GM10847 (cell line): ENCODE measurements around the gene SEPTIN10.

Experiments
- POLR2A ChIP-seq: IDR thresholded peaks from 2 replicates; pipeline ENCODE4 v1.6.1; 2011; ENCODE audit not compliant: insufficient read length; ENCODE audit errors: extremely low read depth

The SEPTIN10 gene

GRCh38 chr2:109614715-109615636 lies 1.2 kb upstream of the SEPTIN10 start:
- TF ChIP-seq POLR2A: no peak

DNA sequence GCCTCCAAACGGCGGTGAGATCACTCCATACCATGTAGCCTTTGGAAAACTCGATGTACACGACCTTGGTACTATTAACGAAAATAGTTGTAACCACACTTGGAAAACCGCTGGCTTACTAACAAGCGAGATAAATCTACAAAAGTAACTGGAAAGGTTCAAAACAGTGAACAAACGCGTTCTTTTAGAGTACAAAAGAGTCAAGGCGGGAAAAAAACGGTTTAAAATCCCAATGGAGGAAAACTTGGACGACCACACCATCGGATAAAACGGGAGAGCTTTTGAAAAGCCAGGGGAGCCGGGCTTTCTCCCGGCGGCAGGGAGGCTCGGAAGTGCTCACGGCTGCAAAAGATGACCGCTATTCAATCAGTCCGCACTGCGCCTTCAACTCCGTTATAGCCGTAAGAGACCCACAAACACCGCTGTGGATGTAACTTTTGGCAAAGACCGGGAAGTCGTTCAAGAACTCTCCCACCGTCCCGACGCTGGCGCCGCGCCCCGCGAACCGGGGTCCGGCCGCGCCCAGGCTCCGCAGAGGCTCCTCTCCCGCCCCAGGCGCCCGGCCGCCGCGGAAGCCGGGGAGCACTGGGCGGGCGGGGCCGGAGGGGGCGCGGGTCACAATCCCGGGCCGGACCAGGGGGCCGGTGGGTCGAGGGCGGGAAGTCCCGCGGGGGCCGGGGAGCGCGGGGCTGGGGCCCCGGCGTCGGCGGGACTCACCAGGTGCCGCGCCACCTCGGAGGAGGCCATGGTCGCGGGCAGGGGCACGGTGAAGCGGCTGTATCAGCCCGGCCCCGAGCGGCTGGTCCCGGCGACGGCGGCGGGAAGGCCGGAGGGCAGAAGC lies 465 bp downstream of the SEPTIN10 start:
- peak; percentile 22 for TF ChIP-seq POLR2A

- no peak for TF ChIP-seq POLR2A
Observed at GRCh38 chr2:109611467-109612095, 2.2 kb downstream of the SEPTIN10 start.

- TF ChIP-seq POLR2A: no peak
Observed at GRCh38 chr2:109609352-109610024, 4.3 kb downstream of the SEPTIN10 start.

GRCh38 chr2:109607766-109608165 lies 6.0 kb downstream of the SEPTIN10 start:
- no peak for TF ChIP-seq POLR2A

DNA sequence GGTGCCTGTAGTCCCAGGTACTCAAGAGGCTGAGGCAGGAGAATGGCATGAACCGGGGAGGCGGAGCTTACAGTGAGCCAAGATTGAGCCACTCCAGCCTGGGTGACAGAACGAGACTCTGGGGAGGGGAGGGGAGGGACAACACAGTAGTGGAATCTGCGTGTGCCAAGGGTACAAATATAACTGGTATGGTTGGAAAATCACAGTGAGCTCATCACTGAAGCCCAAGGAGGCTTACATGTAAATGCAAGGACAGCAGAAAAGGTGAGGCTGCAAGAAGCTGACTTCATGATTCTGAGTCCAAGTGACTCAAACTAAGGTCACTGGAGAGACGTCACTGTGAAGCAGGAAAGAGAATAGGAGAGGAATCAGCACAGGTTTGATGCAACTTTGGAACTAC lies 9.2 kb downstream of the SEPTIN10 start:
- TF ChIP-seq POLR2A: no peak

DNA sequence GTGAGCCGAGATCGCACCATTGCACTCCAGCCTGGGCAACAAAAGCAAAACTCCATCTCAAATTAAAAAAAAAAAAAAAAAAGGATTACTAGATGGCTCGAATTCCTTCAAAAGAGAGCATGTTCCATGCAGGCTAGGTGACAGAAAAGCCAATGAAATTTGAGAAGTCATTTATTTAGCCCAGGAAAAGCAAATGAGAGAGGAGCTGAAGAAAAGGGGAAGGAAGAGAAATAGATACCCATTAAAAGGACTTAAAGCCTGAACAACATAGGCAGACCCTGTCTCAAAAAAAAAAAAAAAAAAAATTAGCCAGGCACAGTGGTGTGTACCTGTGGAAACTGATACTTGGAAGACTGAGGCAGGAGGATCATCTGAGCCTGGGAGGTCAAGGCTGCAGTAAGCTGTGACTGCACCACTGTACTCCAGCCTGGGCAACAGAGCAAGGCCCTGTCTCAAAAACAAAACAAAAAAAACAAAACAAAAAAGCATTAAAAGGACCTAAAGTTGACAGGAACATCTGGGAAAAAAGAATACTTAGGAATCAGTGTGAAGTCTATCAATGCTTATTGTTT lies 11.1 kb downstream of the SEPTIN10 start:
- TF ChIP-seq POLR2A: no peak

DNA sequence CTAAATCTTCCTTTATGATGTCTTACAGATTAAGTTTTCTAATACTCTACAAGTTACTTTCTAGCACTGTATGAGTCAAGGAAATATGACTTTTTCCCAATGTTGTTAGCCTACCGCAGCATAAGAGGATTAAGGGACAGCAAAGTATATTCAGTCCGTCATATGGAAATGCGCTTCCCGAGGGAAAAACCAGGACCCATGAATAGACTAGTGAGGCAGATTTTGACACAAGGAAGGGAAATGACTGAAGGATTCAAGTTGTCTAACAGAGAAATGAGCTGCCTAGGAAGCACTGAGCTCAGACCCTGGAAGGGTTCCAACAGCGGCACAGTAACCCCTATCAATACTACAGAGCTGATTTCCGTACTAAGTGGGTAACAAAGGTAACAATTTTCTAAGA lies 12.0 kb downstream of the SEPTIN10 start:
- TF ChIP-seq POLR2A: no peak

GRCh38 chr2:109597283-109597682 lies 16.5 kb downstream of the SEPTIN10 start:
- no peak for TF ChIP-seq POLR2A

DNA sequence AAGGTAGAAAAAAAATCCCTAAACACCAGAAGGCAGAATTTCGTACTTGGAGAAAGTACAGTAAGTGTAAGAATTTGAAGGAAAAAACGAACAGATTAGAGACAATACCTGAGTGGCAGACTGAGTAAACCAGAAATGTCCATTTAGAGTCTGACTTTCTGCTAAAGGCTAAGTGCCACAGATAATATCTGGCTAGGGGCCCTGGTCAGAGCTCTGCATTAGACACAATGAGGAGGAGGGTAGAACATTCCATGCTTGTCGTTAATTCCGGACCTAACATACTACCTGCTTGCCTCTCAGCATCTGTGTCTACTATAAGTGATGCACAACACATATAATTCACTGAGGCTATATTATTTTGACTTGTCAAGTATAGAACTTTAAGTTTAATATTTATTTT lies 18.1 kb downstream of the SEPTIN10 start:
- no peak for TF ChIP-seq POLR2A

DNA sequence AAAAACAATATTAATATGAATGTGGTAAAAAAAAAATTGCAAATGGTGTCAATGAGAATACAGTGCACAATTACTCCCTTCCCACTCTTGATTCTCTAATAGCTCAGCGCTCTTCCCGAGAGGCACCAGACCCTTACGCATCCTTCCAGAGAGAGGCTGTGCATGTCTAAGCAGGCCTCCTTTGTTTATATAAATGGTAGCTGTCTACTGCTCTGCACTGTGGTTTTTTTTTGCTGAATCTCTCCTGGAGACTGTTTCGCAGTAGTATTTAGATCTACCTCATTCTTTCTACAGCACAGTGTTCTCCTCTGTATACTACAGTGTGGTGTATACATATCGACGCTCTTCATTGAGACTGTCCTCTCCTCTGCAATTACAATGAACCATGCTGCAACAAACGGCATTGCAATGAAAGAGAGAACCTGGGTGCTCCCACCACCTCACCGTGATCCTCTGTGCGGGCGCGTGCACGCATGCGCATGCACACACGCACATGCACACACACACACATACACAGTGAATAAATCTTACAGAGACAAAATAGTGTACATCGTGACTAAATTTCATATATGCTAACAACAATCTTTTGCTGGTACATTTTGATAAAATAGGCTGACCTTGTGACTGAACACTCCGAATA lies 19.4 kb downstream of the SEPTIN10 start:
- TF ChIP-seq POLR2A: no peak

DNA sequence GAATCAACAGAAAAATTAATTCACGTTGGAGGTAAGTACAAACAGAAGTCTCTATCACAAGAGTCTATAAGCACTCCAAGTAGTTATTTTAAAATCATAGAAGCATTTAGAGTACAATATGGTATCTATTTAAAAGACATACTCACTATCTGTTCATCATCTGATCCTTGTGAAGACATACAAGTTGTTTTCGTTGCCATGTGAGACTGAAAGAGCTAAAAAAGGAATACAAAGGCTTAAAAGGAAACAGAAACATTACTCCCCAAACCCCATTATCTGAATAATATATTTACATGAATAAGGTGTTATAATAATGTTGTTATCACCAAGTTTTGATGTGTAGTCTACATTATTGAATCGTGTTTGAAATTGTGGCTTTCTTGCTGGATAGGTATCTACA lies 20.9 kb downstream of the SEPTIN10 start:
- no peak for TF ChIP-seq POLR2A

- no peak for TF ChIP-seq POLR2A
Observed at GRCh38 chr2:109591206-109591605, 22.6 kb downstream of the SEPTIN10 start.

DNA sequence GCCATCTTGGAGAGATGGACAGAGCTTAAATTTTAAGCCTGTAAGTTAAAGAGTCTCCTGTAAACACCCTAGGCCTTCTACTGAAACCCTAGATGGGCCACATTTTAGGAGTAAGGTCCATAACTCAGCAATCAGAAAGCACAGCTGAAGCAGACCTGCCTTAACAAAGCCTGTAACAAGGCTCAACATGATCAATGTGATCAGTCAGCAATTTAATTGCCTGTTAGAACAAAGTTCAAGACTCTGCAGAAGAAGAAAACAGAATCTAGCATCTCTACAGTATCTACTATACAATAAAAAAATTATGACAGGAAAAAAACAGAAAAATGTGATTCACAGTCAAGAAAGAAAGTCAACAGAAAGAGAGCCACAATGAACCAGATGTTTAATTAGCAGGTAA lies 27.1 kb downstream of the SEPTIN10 start:
- no peak for TF ChIP-seq POLR2A
